CD4-positive, alpha-beta T cell treated with Interleukin-6 at 100 ng/mL for 8 hours (primary cell): ENCODE data around the gene ITGB1.
"Not testable (repeated sequence)": the region's sequence is repeated elsewhere in the genome, so short reads cannot be mapped to it uniquely, and the experiment has no call there.

ENCODE experiments used
- DNase-seq: peaks from one replicate; pipeline ENCODE4 v3.0.0-alpha.2; 2020; ENCODE audit warnings: mixed read lengths, low spot score

The ITGB1 gene

DNA sequence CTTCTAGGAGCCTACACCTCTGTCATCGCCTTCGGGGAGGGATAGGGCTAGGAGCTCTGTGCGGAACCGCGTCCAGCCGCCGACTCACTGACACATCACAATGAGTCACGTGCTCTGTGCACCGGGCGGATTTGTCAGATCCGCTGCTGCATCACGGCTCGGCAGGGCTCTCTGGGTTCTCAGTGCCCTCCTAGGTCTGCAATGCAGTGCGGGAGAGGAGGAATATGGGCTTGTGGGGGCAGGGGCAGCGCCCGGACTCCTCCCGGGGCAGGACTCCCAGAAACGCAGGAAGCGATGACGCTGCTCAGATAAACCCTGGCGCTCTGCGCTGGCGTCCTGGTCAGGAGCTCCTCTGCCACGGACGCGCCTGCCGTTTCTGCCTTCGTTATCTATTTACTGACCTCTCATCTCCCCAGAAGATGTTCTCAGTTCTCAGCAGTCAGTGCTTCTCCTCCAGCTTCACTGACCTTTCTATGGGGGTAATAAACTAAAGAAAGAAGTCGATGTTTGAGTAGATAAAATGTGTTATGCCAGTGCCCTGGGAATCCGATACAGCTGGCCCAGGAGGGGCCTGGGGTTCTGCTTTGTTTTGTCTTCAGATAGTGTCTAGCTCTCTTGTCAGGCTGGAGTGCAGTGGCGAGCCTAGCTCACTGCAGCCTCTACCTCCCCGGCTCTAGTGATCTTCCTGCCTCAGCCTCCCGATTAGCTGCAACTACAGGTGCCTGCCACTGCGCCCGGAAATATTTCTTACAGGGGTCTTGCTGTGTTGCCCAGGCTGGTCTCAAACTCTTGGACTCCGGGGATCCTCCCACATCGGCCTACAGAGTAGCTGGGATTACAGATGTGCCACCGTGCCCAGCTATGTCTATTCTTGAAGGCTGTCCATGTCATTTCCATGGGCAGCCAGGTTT lies 22.8 kb upstream of the ITGB1 start:
- DNase-seq: peak; percentile 82

DNA sequence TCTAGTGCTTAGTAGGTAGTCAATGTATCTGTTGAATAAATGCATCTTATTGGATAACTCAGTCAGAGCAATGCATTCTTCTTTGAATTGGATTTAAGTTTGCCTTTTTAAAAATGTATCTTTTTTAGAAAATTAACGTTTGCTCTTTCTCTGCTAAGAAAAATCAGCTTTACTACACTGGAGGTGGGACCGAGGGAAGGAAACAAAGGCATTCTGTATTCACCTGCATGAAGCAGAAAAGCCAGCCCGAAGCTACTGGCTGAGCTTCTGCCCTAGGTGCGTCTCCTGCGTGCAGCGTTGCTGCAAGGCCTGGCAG lies 22.2 kb upstream of the ITGB1 start:
- no peak for DNase-seq

DNA sequence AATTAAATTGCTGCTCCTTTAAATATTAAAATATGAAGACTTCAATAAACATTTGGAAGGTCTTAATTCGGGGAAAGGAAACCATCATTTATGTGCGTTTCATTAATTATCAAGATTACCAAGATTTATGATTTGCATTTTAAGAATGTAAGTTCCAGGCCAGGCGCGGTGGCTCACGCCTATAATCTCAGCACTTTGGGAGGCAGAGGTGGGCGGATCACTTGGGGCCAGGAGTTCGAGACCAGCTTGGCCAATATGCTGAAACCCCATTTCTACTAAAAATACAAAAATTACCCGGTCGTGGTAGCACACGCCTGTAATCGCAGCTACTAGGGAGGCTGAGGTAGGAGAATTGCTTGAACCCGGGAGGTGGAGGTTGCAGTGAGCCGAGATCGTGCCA lies 21.7 kb upstream of the ITGB1 start:
- DNase-seq: not testable (repeated sequence)

DNA sequence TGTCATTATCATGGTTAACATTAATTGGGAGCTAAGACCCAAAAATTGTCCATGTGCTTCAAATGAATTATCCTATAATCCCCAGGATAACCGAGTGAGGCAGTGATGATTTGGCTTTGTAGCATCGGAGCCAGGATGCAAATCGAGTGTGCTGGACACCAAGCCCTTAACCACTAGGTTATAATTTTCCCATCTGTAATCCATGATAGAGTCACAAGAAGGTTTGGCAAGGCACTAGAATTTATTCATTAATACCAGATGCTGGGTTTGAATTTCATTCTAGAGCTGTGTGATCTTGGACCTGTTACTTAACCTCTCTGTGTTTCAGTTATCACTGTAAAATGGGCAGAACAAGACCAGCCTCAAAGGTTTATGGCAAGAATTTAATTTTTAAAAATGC lies 21.0 kb upstream of the ITGB1 start:
- no peak for DNase-seq

DNA sequence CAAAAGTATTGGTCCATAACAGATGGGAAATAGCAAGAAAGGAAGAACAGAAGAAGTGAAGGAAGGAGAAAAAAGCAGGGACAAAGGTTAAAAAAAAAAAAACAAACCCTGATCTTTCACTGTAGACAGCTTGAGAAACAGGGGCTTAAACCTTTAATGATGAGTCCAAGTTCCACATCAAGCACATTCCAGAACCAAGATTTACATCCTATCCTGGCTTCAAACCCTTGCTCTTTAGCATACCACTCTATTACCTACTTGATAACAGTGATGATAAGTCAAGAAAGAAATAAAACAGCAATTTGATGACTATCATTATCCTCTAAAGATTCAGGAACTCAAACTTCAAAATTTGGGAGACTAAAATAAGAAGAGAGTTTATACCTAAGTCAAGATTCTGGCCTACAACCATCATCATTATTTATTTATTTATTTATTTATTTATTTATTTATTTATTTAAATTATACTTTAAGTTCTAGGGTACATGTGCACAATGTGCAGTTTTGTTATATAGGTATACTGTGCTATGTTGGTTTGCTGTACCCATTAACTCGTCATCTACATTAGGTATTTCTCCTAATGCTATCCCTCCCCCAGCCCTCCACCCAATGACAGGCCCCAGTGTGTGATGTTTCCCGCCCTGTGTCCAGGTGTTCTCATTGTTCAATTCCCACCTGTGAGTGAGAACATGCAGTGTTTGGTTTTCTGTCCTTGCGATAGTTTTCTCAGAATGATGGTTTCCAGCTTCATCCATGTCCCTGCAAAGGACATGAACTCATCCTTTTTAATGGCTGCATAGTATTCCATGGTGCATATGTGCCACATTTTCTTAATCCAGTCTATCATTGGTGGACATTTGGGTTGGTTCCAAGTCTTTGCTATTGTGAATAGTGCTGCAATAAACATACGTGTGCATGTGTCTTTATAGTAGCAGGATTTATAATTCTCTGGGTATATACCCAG lies 20.1 kb upstream of the ITGB1 start:
- not testable (repeated sequence) for DNase-seq

DNA sequence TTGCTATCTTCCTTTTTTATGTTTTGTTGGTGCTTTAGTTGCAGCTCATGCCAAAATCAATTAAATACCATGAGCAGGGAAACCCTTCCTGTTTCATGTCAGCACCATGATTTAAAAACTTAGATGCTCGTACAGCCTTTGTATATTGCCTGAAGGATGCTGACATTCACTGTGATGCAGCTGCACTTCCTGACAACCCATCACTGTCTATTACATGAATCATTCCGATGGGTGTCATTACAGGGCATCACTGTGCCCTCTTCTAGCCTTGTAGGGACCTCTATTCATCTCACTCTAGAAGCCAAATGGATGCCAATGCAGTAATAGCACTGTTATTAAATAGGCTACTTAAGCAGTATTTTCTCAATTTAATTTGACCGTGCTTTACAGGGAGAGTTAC lies 18.3 kb upstream of the ITGB1 start:
- no peak for DNase-seq

DNA sequence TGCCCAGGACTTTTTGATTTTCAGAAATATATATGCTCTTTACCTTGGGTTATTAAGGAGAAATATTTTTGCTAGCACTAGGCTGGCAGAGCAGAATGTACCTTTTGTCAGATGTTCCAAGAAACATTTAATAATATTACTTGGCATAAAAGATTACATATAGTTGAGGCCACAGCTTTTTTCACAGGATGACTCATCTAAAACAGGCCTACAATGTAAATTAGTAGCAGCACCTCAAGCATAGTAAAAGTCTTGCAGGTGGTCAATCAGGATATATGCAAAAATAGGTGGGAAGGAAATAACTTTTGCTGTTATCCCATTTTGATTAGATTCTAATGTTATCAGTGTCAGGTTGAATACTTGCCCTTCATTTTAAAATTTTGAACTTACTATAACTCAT lies 14.9 kb upstream of the ITGB1 start:
- DNase-seq: no peak

DNA sequence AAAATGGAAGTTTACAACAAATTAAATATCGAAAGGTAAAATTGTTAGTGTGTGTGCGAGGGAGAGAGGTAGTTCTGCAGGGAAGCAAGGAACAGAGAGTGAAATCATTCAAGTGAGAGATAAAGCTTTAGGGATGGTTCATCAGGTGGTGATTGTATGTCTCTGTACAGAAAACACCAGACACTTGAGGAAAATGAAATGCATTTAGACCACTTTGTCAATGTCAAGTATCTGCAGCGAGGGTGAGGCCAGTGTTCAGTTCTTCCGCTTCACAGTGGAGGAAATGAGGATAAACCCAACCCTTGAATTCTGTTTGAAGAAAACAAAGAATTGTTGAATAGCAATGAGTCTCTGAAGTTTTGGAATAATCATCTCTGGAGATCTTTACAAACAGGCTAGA lies 14.4 kb upstream of the ITGB1 start:
- DNase-seq: no peak

DNA sequence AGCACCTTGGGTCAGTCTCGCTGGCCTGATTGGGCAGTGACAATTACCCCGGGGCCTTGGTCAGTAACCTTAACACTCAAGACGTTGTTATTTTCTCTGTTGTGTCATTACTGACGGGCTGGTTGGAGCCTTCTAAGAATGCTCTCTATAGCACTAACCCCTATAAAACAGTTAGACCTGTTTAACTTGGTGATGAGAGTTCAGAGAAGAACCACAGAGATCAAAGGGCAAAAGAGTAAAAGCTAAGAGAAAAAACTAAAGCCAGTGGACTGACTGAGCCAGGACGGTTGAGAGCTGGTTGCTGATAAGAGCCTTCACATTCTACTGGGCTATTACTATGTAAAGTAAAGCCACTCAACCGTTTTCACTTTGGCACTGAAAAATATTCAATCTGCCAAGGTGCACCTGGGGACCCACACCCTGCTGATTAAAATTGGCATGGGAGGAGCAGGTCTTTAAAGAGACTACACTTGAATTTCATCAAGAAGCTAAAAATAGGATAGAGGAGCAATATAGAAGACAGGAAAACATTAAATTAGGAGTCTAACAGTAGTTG lies 13.6 kb upstream of the ITGB1 start:
- no peak for DNase-seq

DNA sequence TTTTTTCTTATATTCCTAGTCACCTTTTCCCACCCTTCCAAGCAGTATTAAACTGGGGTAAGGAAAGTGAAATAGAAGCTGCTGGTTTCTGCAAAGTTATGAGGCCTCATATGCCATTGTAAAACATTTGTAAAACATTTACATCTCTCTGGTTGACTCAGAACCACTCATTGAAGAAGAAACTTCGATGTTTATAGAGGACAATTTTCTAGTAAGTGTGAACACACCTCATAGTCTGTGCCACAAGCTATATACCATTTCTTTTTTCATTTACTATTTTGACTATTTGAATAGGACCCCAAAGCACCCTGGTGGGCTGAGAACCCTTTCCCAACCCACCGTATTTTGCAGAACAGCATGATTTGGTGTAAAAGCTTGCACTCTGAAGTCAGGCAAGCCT lies 12.9 kb upstream of the ITGB1 start:
- no peak for DNase-seq

DNA sequence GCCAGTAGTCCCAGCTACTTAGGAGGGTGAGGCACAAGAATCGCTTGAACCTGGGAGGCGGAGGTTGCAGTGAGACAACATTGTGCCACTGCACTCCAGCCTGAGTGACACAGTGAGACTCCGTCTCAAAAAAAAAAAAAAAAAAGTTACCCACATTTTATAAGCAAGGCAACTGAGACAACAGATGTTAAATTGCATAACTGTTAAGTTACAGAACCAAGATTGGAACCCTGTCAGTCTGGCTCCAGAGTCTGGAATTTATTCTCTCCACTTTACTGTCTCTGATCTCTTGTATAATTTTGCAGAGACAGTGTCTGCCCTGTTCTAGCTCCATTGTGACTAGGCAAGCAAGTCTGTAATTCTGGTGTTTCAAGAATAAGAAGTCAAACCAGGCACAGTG lies 6.2 kb upstream of the ITGB1 start:
- no peak for DNase-seq

DNA sequence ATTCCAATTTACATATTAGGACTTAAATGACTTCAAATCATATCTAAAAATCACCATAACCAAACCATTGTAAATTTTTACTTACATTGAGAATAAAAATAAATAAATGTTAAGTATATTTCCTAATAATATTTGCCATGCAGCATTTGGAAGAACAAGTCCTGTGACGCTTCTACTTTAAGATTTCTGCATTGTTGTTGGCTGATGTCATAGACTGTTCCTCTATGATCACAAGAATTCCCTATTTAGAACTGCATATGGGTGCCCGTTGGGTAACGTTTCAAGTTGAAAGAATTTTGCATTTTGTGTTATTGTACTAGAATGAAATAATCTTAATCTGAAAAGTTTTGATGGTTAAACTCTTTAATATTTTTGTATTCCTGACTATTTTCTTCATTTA lies 5.1 kb upstream of the ITGB1 start:
- DNase-seq: no peak

DNA sequence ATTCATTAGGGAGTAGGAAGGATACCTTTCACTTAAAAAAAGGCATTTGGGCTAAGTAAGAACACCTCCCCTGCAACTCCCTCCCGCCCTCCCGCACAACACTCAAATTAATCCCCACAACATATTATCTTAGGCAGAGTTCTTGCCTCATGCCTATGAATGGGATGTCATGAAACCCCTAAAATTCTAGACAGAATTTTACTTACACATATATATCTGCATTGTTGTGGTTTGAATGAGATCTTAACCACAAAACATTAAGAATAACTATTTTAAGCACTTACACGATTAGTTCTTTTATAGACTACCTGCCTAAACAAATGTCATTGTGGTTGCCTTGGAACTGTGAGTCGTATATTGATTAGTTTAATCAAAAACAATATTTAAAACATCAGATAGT lies 4.5 kb upstream of the ITGB1 start:
- DNase-seq: no peak

DNA sequence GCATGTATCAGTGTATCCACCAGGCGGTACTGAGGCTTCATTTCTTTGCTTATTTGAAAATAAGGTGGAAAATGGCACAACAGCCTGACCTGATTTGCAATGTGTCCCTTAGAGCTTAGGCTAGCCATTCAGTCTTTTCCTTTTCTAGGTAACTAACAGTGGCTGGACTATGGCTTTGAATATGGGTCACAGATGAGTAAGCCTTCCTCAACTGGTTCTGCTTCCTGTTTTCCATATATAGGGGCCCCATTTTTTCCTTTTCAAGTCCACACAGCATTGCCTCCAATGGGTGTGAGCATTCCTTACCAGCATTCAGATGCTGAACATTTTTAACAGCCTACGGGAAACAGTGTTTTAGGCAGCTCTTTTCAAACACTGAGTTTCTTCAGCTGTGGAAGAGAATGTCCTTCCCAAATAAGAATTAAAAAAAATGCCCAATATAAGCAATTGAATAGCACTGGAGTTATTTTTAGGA lies 3.9 kb upstream of the ITGB1 start:
- DNase-seq: no peak

DNA sequence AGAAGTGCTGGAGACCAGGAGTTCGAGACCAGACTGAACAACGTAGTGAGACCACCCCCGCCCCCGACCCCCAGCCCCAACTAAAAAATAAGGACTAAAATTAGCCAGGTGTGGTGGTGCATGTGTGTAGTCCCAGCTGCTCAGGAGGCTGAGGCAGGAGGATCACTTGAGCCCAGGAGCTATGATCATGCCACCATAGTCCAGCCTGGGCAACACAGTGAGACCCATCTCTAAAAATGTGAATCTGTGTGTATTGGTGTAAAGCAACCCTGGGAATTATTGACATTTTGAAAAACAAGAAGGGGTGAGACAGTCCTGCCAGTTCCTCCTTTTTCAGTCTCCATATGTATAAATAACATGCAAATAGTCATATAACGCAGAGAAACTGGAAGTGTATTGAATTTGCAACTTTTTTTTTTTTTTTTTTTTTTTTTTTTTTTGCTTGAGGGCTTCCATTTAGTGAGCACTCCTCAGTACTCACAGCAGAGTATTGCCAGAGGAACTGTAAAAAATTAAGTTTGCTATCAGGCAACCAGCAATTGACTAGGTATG lies 3.4 kb upstream of the ITGB1 start:
- no peak for DNase-seq

DNA sequence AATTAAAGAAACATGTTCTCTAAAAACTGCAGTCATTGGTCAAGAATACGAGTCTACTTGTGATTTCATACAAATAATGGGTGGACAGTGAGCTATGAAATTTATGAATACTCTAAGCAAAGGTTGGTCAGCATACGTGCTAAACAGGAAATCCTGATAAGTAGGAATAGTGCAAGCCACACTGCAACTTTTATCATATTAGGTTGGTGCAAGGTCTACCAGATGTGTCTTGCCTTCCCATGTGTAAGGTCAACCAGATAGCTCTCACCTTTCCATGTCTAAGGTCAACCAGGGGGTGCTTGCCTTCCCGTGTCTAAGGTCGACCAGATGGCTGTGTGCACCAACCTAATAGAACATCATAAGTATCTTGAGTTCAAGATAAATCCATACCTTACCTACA lies 2.0 kb upstream of the ITGB1 start:
- DNase-seq: no peak

DNA sequence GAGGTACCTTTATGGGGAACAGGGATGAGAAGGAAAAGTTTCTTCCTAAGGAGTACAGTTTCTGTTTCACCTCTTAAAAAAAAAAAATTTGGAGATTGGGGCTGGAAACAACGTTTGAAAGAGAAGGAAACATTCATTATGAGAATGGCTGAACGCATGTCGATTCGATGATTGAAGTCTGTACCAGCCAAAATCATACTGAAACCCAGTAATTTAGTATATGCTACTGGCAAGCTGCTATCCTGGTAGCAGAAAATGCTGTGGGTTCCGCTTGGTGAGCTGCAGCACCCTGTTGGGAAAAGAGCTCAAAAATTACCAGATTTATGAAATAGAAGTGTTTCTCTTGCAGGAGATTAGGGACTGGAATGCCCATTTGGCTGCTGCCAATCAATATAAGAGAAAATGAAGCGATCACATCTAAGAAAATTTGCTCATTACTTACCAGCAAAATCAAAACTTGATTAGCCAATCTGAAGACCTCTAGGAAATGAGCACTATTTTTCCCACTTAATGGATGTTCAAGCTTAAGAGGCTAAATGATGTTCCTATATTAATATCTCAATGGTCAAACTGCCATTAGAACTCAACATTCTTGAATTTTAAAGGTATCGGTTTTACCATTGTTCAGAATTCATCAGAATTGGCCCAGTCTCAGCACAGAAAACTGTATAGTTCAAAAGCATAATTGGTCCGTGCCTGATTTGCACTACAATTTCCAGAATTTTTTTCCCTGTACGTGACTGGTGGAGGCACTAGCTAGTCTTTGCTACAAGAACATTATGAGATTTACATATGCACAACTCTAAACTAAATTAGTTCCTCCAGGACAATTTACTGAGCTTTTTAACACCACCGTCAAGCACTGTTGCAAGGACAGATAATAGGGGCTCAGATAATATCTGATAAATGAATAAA lies 1.2 kb upstream of the ITGB1 start:
- no peak for DNase-seq

DNA sequence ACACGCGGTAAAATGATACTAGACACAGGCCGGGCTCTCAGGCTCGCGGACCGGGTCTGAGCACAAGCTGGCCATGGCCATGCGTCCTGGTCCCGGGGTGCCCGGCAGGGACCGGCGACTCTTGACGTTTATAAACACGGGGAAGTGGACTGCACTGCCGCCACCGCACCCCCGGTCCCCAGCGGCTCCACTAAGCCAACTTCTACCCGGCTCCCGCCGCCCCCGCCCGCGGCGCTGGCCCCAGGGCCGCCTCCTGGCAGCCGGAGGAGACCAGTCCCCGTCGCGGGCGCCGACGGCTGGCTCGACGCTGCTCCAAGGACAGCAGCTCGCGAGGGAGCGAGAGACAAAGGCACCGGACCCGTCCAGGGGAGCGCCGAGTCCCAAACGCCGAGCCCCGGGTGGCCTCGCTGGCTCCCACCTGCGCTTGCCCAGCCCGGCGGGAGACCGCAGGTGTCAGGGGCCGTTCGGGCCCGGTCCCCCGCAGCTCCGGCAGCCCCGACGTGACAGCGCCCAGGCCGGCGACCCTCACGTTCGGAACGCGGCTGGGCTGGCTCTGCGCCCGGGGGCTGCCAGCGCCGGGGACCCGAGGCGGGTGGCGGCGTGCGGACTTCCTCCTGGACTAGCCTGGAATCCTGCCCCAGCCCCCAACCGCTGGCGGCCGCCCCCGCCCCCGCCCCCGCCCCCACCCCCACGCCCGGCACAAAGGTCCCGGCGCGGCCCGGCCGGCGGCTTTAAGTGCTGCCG lies 517 bp downstream of the ITGB1 start:
- no peak for DNase-seq

DNA sequence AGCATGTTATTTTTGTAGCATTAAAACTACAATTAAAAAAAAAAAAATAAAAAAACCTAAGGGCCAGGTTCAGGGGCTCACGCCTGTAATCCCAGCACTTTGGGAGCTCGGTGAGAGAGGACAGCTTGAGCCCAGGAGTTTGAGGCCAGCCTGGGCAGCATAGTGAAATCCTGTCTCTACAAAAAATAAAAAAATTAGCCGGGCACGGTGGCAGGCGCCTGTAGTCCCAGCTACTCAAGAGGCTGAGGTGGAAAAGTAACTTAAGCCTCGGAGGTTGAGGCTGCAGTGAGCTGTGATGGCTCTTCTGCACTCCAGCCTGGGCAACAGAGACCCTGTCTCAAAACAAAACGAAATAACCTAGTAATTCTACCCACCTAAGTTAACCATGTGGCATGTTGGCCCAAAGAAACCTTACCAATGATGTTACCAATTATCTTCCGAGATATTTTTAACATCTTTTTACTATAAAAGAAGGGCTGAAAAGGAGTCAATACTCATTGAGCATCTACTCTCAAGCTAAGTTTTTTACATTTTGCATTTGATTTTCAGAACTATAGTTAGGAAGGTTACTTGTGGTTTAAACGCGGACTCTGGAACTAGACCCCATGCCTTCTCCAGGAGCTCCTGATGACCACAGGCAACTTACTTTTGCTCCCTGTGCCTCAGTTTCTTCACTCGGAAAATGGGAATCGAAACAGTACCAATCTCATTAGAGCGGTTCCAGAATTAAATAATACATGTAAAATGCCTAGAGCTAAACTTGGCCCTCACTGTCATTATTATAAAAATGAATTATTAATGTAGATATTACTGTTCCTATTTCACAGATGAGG lies 1.4 kb downstream of the ITGB1 start:
- no peak for DNase-seq

DNA sequence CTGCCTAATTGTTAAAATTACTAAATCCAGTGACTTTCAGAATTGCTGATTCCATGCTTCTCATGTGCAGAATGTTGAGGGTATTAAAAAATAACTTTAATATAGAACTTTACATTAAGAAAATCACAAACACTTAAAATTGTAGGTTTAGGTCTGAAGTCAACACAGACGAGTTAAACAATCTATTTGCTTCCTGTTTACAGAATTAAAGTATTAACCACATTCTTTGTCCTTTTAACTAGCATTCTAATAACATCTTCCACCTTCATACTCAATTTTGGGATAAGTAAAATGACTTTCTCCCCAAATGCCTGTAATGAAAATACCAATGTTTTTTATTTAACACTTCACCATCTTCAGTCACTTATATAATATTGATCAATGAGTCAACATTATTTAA lies 2.2 kb downstream of the ITGB1 start:
- DNase-seq: no peak
